GM19468 (cell line): ENCODE results near the gene CCR5.

Source experiments
- ATAC-seq: cut with Tn5 transposase; IDR thresholded peaks from one replicate; pipeline ENCODE4 v1.9.1; 2021; ENCODE audit warnings: mild to moderate bottlenecking, moderate library complexity, moderate number of reproducible peaks; ENCODE audit not compliant: unreplicated experiment; ENCODE audit errors: extremely low read depth

CCR5 gene

DNA sequence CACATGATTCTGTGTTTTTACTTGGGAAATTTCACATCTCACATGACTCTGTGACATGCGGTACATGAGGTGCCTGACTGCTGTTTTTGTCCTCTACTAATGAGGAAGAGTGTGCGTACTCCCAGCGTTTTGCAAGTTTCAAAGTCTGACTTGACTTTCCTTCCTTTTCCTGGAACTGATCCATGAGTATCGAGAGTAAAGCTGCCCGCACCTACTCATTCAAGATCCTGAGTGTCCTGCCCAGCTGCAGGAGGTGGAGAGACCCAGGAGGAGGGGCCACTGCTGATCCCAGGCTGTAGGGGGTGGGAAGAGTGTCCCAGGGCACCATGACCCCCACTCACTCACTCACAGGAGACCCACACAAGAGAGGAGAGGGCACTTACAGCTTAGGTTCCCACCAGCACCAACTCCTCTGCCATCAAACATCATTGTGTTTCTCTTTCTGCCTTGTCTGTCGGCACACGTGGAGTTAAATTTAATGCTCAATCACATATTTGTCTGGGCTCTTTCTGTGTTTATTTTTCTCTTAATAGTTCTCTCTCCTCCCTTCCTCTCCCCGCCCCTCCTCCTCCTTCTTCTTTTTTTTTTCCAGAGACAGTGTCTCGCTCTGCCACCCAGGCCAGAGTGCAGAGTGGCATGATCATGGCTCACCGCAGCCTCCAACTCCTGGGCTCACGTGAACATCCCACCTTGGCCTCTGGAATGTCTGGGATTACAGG is 34.7 kb downstream of the CCR5 start:
- ATAC-seq: no peak

GRCh38 chr3:46406443-46406787 is 35.7 kb downstream of the CCR5 start:
- ATAC-seq: no peak

DNA sequence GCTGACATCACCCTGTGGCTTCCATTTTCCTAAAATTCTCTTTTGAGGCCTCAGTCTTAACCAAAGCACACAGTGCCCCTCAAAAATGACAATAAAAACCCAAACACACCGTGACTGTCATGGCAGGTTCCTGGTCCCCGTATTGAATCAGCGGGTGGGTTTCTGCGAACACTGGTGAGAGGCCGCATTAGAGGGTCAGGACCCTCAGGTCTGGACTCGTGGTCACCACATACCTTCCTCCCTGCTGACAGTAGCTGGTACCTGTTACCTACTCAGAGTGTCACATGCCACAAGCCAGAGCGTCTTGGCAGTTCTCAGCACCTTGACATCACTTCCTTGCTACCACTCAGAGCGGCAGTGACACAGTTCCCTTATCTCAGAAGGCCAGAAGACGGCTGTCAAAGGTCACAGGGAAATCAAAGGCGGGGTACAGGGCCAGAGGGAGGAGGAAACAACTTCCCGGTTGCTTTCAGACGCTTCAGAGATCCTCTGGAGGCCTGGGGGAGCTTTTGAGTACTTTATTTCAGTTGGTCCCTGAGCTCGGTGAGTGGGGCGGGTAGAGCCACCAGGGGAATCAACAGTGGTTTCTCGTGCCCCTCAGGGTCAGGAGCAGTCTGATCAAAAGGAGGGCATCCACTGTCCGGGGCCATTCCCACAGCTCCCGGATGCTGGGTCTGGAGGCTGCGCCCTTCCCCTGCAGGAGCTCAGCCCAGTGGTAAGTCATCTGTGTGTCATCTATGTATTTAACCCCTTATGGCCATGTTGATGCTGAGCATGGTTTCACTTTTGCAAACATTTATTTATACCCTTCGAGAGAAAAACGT is 36.3 kb downstream of the CCR5 start, which contains the start of the genes CCR5AS and CCRL2:
CCR5AS (minus strand) TSS at position 279 of the 824 bp plus-strand sequence.
CCRL2 (plus strand) TSS at position 472 of the 824 bp plus-strand sequence. CDS start 821 bp downstream, outside the sequence.
- ATAC-seq: no peak

GRCh38 chr3:46407970-46408369 is 37.2 kb downstream of the CCR5 start:
- ATAC-seq: no peak

DNA sequence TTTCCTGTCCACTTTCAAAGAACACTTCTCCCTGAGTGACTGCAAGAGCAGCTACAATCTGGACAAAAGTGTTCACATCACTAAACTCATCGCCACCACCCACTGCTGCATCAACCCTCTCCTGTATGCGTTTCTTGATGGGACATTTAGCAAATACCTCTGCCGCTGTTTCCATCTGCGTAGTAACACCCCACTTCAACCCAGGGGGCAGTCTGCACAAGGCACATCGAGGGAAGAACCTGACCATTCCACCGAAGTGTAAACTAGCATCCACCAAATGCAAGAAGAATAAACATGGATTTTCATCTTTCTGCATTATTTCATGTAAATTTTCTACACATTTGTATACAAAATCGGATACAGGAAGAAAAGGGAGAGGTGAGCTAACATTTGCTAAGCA is 38.1 kb downstream of the CCR5 start:
- no peak for ATAC-seq

DNA sequence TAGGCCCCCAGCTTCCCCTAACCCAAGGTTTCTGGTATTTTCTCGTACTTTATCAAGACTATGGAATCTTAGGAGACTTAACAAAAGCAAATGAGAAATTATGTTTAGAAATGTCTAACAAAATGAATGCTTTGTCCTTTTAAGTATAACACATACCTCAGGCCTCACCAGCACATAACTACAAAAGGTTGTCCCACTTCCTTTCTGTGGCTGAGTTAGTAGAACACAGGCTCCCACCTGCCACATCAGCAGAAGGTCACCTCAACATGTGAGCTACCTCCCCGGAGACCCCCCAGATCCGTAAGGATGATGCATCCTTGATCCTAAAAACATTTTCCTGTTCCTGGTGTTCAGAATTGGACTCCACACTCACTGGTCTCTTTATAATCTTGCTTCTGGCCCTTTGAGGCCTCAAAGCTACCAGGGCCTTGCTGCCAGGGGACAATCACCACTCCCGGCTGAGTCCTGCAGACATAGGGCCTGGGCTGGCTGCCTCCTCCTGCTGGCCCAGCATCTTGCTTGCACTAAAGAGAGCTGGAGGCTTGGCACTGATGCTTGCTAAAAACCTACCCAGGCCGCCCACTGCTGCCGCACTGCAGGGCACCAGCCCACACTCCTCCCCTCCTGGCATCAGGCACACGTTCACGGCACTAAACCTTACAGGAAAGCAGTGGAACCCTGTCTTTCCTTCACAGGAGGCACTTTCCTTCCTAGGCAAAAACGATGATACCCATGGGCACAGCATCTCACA is 39.2 kb downstream of the CCR5 start:
- no peak for ATAC-seq

DNA sequence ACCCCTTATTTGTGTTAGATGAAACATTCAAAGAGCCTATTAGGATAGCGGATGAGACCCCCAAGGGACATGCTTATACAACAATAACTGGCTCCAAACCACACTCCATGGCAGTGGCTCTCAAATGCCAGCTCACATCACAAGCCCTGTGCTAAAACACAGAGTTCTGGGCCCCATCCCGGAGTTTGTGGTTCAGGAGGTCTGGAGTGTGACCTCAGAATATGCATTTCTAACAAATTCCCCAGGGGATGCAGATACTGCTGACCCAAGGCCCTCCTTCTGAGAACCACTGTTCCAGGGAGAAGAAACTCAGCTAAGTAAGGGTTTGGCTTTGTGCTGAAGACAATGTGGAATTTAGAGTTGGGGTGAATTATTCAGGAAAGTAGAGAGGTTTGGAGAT is 39.9 kb downstream of the CCR5 start:
- ATAC-seq: no peak

GRCh38 chr3:46411271-46411670 is 40.5 kb downstream of the CCR5 start:
- ATAC-seq: no peak

- ATAC-seq: no peak
Observed at GRCh38 chr3:46412786-46413298, 42.1 kb downstream of the CCR5 start.

DNA sequence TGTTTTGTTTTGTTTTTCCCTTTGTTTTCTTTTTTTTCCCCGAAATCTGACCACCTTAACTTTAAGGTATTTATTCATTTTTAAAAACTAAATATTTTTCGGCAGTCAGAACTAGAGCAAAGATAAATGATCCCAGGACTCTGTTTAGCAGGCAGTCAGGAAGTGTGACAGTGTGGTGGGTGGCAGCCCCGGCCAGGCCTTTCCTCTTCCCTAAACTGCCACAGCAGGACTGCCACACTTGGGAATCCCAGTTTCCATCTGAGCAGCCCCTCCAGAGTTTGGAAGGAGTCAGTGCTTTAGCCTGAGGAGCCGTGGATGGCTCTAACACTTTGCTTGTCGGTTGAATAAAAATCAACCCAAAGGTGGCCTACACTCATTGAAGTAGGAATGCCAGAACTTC is 43.2 kb downstream of the CCR5 start:
- no peak for ATAC-seq

DNA sequence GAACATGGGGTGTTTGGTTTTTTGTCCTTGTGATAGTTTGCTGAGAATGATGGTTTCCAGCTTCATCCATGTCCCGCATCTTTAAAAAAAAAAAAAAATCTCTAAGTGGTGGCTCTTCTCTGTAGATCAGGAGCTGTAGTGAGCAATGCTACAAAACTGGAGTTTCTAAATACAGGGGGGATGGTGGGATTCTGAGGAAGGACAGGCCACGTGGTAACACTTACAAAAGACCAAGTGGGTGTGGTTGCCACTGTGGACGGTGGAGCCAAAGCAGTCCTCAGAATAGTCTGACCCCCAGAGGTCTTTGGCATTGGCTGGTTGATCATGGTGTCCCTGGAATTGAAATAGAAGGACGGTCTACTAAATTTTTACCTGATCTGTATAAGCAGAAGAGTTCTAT is 44.0 kb downstream of the CCR5 start:
- ATAC-seq: no peak

DNA sequence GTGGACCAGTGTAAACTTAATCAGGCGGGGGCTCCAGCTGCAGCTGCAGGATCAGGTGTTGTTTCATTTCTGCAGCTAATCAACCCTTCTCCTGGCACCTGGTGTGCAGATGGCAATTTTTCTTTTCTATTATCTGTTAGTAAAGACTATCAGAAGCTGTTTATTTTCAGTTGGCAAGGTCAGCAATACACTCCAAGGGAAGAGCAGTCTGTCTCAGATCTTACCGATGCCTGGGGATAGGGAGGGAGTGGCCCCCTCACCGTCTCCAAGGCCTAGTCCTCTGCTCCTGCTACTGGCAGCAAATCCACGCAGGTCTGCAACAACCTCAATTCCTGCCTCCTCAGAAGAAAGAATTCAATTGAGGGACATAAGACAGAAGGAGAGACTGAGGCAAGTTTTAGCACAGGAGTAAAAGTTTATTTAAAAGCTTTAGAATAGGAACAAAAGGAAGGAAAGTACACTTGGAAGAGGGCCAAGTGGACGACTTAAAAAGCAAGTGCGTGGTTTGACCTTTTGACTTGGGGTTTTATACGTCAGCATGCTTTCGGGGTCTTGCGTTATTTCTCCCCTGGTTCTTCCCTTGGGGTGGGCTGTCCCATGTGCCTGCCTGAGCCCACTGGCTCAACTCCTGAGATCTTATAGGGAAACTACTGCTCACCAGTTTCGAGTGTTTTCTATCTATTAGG is 45.5 kb downstream of the CCR5 start:
- no peak for ATAC-seq

DNA sequence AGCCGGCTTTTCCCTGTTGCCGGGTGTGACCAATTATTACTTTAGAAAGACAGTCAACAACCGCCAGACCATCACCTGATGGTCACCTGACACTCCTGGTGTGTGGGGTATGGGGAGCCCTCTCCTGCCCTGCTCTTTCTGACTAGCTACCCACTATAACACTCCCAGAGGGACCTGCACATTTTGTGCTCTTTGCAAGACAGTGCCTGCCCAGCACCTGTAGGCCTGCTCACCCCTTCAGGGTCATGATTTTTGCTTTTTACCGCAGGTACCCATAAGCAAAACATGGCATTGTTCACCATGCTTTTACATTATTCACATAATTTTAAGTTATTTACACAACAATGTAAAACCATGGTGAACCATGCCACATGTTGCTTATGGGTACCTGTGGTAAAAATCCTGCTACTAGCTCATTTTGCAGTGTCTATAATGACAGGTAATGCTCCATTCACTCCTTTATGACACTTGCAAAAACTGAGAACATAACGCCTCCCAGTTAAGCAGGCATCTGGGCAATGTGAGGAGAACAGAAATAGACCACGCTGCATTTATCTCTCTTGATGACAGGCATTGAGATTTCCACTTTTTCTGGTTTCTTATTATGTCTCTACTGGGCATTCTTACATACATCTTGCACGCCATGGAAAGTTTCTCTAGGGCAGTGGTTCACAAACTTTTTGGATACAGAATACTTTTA is 46.2 kb downstream of the CCR5 start:
- no peak for ATAC-seq

- ATAC-seq: no peak
Observed at GRCh38 chr3:46417841-46418611, 47.3 kb downstream of the CCR5 start.

- no peak for ATAC-seq
Observed at GRCh38 chr3:46419816-46420215, 49.1 kb downstream of the CCR5 start.

DNA sequence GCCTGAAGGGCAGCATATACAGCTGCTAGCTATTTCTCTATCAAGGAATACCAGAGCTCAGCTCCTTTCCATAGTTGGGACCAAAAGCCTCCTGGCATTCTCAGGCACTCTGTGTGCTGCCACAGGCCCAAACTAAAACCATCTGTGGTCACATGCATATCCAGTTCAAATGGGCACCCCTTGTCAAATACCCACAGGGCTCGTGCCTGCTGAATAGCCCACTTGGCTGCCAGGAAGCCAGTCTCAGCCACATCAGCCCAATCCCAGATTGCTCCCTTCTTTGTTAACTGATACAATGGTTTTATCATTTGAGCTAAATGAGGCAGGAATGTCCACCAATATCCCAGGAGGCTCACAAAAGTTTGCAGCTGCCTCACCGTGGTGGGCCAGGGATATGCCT is 50.2 kb downstream of the CCR5 start:
- no peak for ATAC-seq

GRCh38 chr3:46422617-46423016 is 51.9 kb downstream of the CCR5 start:
- no peak for ATAC-seq

GRCh38 chr3:46423588-46423987 is 52.8 kb downstream of the CCR5 start:
- no peak for ATAC-seq
